GM23338 (cell line): ENCODE data around the gene ARHGAP32. TPM values are rescaled to one million over a fixed set of nuclear protein-coding genes. Genes with fewer than 3 reads are reported as not detected.

ENCODE experiments used
- ATAC-seq: fragments of 200-7000 bp; cut with Tn5 transposase; 3 replicates; pipeline ENCODE4 v1.9.1; 2020
- DNase-seq: peaks from one replicate; pipeline ENCODE4 v3.0.0-alpha.2; 2015; ENCODE audit warnings: low spot score
- H2AFZ ChIP-seq: fragments of 200-600 bp; sonication (generic); 2 replicates; pipeline ENCODE4 v1.8.0; 2016; ENCODE audit warnings: antibody characterized with exemption, mild to moderate bottlenecking, moderate library complexity
- H3F3A ChIP-seq: fragments of 200-600 bp; sonication (generic); replicated peaks from 2 replicates; pipeline ENCODE4 v1.8.0; 2017; ENCODE audit warnings: antibody characterized with exemption, mixed run types, low read depth
- H3K27ac ChIP-seq: fragments of 200-600 bp; sonication (generic); 2 replicates; pipeline ENCODE4 v1.6.1; 2016; ENCODE audit warnings: low read depth
- H3K27me3 ChIP-seq: fragments of 200-600 bp; sonication (generic); 2 replicates; pipeline ENCODE4 v1.8.0; 2016; ENCODE audit warnings: mild to moderate bottlenecking, mixed run types, moderate library complexity; ENCODE audit not compliant: insufficient read depth
- H3K36me3 ChIP-seq: fragments of 200-600 bp; sonication (generic); 2 replicates; pipeline ENCODE4 v1.8.0; 2016; ENCODE audit warnings: mild to moderate bottlenecking; ENCODE audit not compliant: insufficient read depth
- H3K4me1 ChIP-seq: fragments of 200-600 bp; sonication (generic); 2 replicates; pipeline ENCODE4 v1.8.0; 2016; ENCODE audit warnings: mild to moderate bottlenecking, moderate library complexity; ENCODE audit not compliant: insufficient read depth
- H3K4me2 ChIP-seq: fragments of 200-600 bp; sonication (generic); 2 replicates; pipeline ENCODE4 v1.7.1; 2017; ENCODE audit warnings: mixed run types
- H3K4me3 ChIP-seq: fragments of 200-600 bp; sonication (generic); 2 replicates; pipeline ENCODE4 v1.6.1; 2016; ENCODE audit warnings: mixed run types
- H3K79me2 ChIP-seq: fragments of 200-600 bp; sonication (generic); replicated peaks from 2 replicates; pipeline ENCODE4 v1.8.0; 2017; ENCODE audit warnings: mild to moderate bottlenecking; ENCODE audit not compliant: insufficient read depth
- H3K9me2 ChIP-seq: fragments of 200-600 bp; sonication (generic); 2 replicates; pipeline ENCODE4 v1.8.0; 2017; ENCODE audit not compliant: insufficient read depth
- H4K20me1 ChIP-seq: fragments of 200-600 bp; sonication (generic); replicated peaks from 2 replicates; pipeline ENCODE4 v1.8.0; 2017; ENCODE audit warnings: mild to moderate bottlenecking; ENCODE audit not compliant: insufficient read depth
- H3K27ac Mint-ChIP-seq: 2 replicates; pipeline ENCODE4 v1.8.0; 2020; ENCODE audit warnings: inconsistent platforms, mild to moderate bottlenecking, moderate library complexity, mixed read lengths
- H3K27me3 Mint-ChIP-seq: 3 replicates; pipeline ENCODE4 v1.8.0; 2022; ENCODE audit warnings: low read depth, mild to moderate bottlenecking, moderate library complexity, mixed read lengths, inconsistent platforms; ENCODE audit not compliant: insufficient read depth, poor library complexity
- H3K36me3 Mint-ChIP-seq: 3 replicates; pipeline ENCODE4 v1.8.0; 2021; ENCODE audit warnings: low read depth, mild to moderate bottlenecking, inconsistent platforms, moderate library complexity, mixed read lengths
- H3K4me1 Mint-ChIP-seq: 3 replicates; pipeline ENCODE4 v1.8.0; 2020; ENCODE audit warnings: mild to moderate bottlenecking, inconsistent platforms, mixed read lengths
- H3K4me3 Mint-ChIP-seq: 3 replicates; pipeline ENCODE4 v1.8.0; 2021; ENCODE audit warnings: moderate library complexity, mild to moderate bottlenecking, inconsistent platforms, mixed read lengths
- H3K9me3 Mint-ChIP-seq: 3 replicates; pipeline ENCODE4 v1.8.0; 2020; ENCODE audit warnings: moderate library complexity, mild to moderate bottlenecking, inconsistent platforms, mixed read lengths
- CREB1 ChIP-seq: fragments of 250-450 bp; sonication (Bioruptor Pico); IDR thresholded peaks from 2 replicates; pipeline ENCODE4 v1.5.0; 2020; ENCODE audit warnings: low read depth, mild to moderate bottlenecking, moderate library complexity
- CTCF ChIP-seq, 2 experiments: fragments of 200-600 bp in 1 of 2; sonication (generic) in 1 of 2; conservative IDR thresholded peaks; 2 replicates each; pipeline versions ENCODE4 v1.5.1 to v1.6.1; 2016 to 2017; ENCODE audit warnings: antibody characterized with exemption in 2 of 2, low read depth in 2 of 2, mild to moderate bottlenecking in 2 of 2, moderate library complexity in 1 of 2
- EZH2 ChIP-seq: fragments of 200-600 bp; sonication (generic); IDR thresholded peaks from one replicate; pipeline ENCODE4 v1.8.0; 2017; ENCODE audit warnings: antibody characterized with exemption, mild to moderate bottlenecking, low read depth; ENCODE audit not compliant: unreplicated experiment
- EZH2phosphoT487 ChIP-seq: fragments of 200-600 bp; sonication (generic); IDR thresholded peaks from one replicate; pipeline ENCODE4 v1.8.1; 2018; ENCODE audit warnings: antibody characterized with exemption; ENCODE audit not compliant: unreplicated experiment
- JUNB ChIP-seq: IDR thresholded peaks from one replicate; pipeline ENCODE4 v1.6.1; 2016; ENCODE audit warnings: antibody characterized with exemption; ENCODE audit not compliant: unreplicated experiment
- NANOG ChIP-seq: IDR thresholded peaks from 2 replicates; pipeline ENCODE4 v1.6.1; 2016; ENCODE audit warnings: antibody characterized with exemption, borderline replicate concordance
- POLR2AphosphoS5 ChIP-seq: IDR thresholded peaks from 2 replicates; pipeline ENCODE4 v1.6.1; 2016; ENCODE audit warnings: antibody characterized with exemption, low read depth
- STAT1 ChIP-seq: IDR thresholded peaks from one replicate; pipeline ENCODE4 v1.6.1; 2016; ENCODE audit warnings: antibody characterized with exemption; ENCODE audit not compliant: unreplicated experiment
- ZNF114 ChIP-seq: fragments of 250-450 bp; sonication (Bioruptor Pico); IDR thresholded peaks from 2 replicates; pipeline ENCODE4 v1.5.0; 2020; ENCODE audit warnings: mild to moderate bottlenecking, moderate library complexity
- ZNF331 ChIP-seq: fragments of 250-450 bp; sonication (Bioruptor Pico); IDR thresholded peaks from 2 replicates; pipeline ENCODE4 v1.5.0; 2020; ENCODE audit warnings: low read depth, mild to moderate bottlenecking, moderate library complexity
- ZNF462 ChIP-seq: fragments of 250-450 bp; sonication (Bioruptor Pico); IDR thresholded peaks from 2 replicates; pipeline ENCODE4 v1.5.0; 2020; ENCODE audit warnings: mild to moderate bottlenecking, moderate library complexity
- polyA plus RNA-seq: library from polyadenylated mRNA; unstranded; fragments of >200 nt; fragmentation: Nextera tagmentation; extraction: Ambion mirVana; gene quantifications from 2 replicates; pipeline ENCODE4 v1.2.1, GENCODE V29; 2016
- total RNA-seq: library from RNA; depleted of rRNA; stranded (reverse); fragments of >200 nt; shearing (Covaris generic); gene quantifications from 2 replicates; pipeline ENCODE4 v1.2.3, GENCODE V29; 2014
- TF ChIP-seq, protein P1 (sequence below): IDR thresholded peaks from one replicate; pipeline ENCODE4 v1.6.1; 2018; ENCODE audit warnings: antibody characterized with exemption; ENCODE audit not compliant: unreplicated experiment
- TF ChIP-seq, protein P2 (sequence below): IDR thresholded peaks from 2 replicates; pipeline ENCODE4 v1.6.1; 2016; ENCODE audit warnings: antibody characterized with exemption

The ARHGAP32 gene
- total and polyA plus RNA-seq, 2 experiments from 2014 or later = 3.9 to 17.2 TPM

DNA sequence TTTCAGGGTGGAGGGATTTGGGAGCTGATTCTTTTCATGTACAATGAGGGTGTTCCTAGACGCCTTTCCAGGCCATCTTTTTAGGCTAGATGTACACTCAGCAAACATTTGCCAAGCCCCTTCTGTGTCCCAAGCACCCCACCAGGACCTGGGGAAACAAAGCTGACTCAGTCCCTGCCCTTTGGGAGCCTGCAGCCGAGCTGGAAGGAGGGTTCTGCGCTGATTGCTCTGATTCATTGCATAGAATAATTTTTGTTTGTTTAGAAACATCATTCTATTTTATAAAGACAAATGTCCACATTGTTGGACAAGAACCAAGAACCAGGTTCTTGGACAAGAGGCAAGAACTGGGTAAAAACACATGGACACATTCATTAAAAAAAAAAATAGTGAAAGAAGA, 266.1 kb downstream of the ARHGAP32 start:
- Histone ChIP-seq H4K20me1 (no peaks in the 10 kb centered on the region), H3K4me1 (peaks cover 37% of the 10 kb centered on the region), H3K79me2 (no peaks in the 10 kb centered on the region), H3K27ac (no peak overlapping the region), H3K4me2 (0 out of 2 replicates have a peak overlapping the region, but pooled peaks have one; percentile 43), H3K27me3 (peaks cover 38% of the 10 kb centered on the region; the same call in 1 of the 2 replicates), H3K4me3 (no peak overlapping the region), H3K36me3 (no peaks in the 10 kb centered on the region), H3F3A (no peaks in the 10 kb centered on the region), H2AFZ (no peak overlapping the region), H3K9me2 (no peaks in the 10 kb centered on the region)
- ATAC-seq (no peak), DNase-seq (no peak)
- Mint-ChIP-seq H3K9me3 (no peaks in the 10 kb centered on the region; the same call in 2 of the 3 replicates), H3K4me3 (peak overlapping the region; percentile 26; the same call in 1 of the 3 replicates), H3K36me3 (no peaks in the 10 kb centered on the region), H3K27me3 (peaks cover 40% of the 10 kb centered on the region), H3K27ac (no peak overlapping the region), H3K4me1 (peaks cover 55% of the 10 kb centered on the region)
- TF ChIP-seq EZH2 (no peak), ZNF462 (CRISPR knock-in tag) (no peak), ZNF114 (CRISPR knock-in tag) (no peak), ZNF331 (CRISPR knock-in tag) (no peak), CREB1 (no peak), STAT1 (no peak), POLR2AphosphoS5 (no peak), JUNB (no peak), NANOG (no peak), EZH2phosphoT487 (no peak), CTCF (conservative IDR thresholded peaks at IDR 0.05; ENCODE audit: low read depth in 2 of 2) (no peak)
- TF ChIP-seq, protein P1, sequence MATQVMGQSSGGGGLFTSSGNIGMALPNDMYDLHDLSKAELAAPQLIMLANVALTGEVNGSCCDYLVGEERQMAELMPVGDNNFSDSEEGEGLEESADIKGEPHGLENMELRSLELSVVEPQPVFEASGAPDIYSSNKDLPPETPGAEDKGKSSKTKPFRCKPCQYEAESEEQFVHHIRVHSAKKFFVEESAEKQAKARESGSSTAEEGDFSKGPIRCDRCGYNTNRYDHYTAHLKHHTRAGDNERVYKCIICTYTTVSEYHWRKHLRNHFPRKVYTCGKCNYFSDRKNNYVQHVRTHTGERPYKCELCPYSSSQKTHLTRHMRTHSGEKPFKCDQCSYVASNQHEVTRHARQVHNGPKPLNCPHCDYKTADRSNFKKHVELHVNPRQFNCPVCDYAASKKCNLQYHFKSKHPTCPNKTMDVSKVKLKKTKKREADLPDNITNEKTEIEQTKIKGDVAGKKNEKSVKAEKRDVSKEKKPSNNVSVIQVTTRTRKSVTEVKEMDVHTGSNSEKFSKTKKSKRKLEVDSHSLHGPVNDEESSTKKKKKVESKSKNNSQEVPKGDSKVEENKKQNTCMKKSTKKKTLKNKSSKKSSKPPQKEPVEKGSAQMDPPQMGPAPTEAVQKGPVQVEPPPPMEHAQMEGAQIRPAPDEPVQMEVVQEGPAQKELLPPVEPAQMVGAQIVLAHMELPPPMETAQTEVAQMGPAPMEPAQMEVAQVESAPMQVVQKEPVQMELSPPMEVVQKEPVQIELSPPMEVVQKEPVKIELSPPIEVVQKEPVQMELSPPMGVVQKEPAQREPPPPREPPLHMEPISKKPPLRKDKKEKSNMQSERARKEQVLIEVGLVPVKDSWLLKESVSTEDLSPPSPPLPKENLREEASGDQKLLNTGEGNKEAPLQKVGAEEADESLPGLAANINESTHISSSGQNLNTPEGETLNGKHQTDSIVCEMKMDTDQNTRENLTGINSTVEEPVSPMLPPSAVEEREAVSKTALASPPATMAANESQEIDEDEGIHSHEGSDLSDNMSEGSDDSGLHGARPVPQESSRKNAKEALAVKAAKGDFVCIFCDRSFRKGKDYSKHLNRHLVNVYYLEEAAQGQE = no peak
- TF ChIP-seq, protein P2, sequence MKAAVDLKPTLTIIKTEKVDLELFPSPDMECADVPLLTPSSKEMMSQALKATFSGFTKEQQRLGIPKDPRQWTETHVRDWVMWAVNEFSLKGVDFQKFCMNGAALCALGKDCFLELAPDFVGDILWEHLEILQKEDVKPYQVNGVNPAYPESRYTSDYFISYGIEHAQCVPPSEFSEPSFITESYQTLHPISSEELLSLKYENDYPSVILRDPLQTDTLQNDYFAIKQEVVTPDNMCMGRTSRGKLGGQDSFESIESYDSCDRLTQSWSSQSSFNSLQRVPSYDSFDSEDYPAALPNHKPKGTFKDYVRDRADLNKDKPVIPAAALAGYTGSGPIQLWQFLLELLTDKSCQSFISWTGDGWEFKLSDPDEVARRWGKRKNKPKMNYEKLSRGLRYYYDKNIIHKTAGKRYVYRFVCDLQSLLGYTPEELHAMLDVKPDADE = no peak
